SU-DHL-6 (cell line): ENCODE data around the gene SPP1.

Experiments used
- H2AFZ ChIP-seq: fragments of 200-600 bp; sonication (generic); 2 replicates; pipeline ENCODE4 v1.6.1; 2014; ENCODE audit warnings: low read depth, mild to moderate bottlenecking, moderate library complexity, mixed read lengths, antibody characterized with exemption, low read length; ENCODE audit not compliant: severe bottlenecking
- H3F3A ChIP-seq: fragments of 200-600 bp; shearing (Covaris generic); 2 replicates; pipeline ENCODE4 v1.6.0; 2016; ENCODE audit warnings: antibody characterized with exemption, mild to moderate bottlenecking; ENCODE audit not compliant: insufficient read depth
- H3K27ac ChIP-seq: fragments of 200-600 bp; sonication (generic); 2 replicates; pipeline ENCODE4 v1.5.1; 2016; ENCODE audit warnings: low read depth, mild to moderate bottlenecking, low read length, moderate library complexity, mixed read lengths
- H3K27me3 ChIP-seq: fragments of 200-600 bp; sonication (generic), shearing (Covaris generic); 2 replicates; pipeline ENCODE4 v1.6.0; 2014; ENCODE audit warnings: mild to moderate bottlenecking, low read length
- H3K36me3 ChIP-seq: fragments of 200-600 bp; sonication (generic); 2 replicates; pipeline ENCODE4 v1.6.1; 2014; ENCODE audit warnings: mild to moderate bottlenecking, low read length, mixed read lengths
- H3K4me2 ChIP-seq: fragments of 300-600, 200-600 bp; shearing (Covaris generic), sonication (generic); 2 replicates; pipeline ENCODE4 v1.6.0; 2014; ENCODE audit warnings: low read length, low read depth, mild to moderate bottlenecking; ENCODE audit not compliant: poor library complexity, severe bottlenecking
- H3K4me3 ChIP-seq: fragments of 200-600 bp; sonication (generic); 2 replicates; pipeline ENCODE4 v1.5.1; 2014; ENCODE audit warnings: antibody characterized with exemption, low read length, mild to moderate bottlenecking, mixed read lengths; ENCODE audit not compliant: insufficient read depth, poor library complexity, severe bottlenecking
- H3K79me2 ChIP-seq: fragments of 200-600 bp; sonication (generic); 2 replicates; pipeline ENCODE4 v1.6.1; 2014; ENCODE audit warnings: mild to moderate bottlenecking, low read length, moderate library complexity; ENCODE audit not compliant: insufficient read depth
- H3K9ac ChIP-seq: fragments of 200-600 bp; sonication (generic); 2 replicates; pipeline ENCODE4 v1.7.0; 2014; ENCODE audit warnings: mild to moderate bottlenecking, low read length
- H3K9me2 ChIP-seq: fragments of 200-600 bp; sonication (generic); replicated peaks from 2 replicates; pipeline ENCODE4 v1.6.1; 2014; ENCODE audit warnings: low read length; ENCODE audit not compliant: insufficient read depth
- H3K9me3 ChIP-seq: fragments of 200-600 bp; sonication (generic); 2 replicates; pipeline ENCODE4 v1.6.1; 2014; ENCODE audit warnings: low read length, mixed read lengths; ENCODE audit not compliant: insufficient read depth
- H4K20me1 ChIP-seq: fragments of 200-600 bp; sonication (generic); 2 replicates; pipeline ENCODE4 v1.6.1; 2014; ENCODE audit warnings: low read depth, mild to moderate bottlenecking, antibody characterized with exemption, low read length, moderate library complexity, mixed read lengths
- EZH2phosphoT487 ChIP-seq: fragments of 200-600 bp; sonication (generic), shearing (Covaris generic); conservative IDR thresholded peaks from 2 replicates; pipeline ENCODE4 v1.6.1; 2018; ENCODE audit warnings: mild to moderate bottlenecking, antibody characterized with exemption, low read length, moderate library complexity, mixed read lengths
- TF ChIP-seq, protein P1 (sequence below): fragments of 200-600 bp; sonication (generic); IDR thresholded peaks from one replicate; pipeline ENCODE4 v1.5.1; 2017; ENCODE audit warnings: antibody characterized with exemption, mild to moderate bottlenecking, low read length, moderate library complexity; ENCODE audit not compliant: insufficient read depth, poor library complexity, severe bottlenecking

Gene SPP1

DNA sequence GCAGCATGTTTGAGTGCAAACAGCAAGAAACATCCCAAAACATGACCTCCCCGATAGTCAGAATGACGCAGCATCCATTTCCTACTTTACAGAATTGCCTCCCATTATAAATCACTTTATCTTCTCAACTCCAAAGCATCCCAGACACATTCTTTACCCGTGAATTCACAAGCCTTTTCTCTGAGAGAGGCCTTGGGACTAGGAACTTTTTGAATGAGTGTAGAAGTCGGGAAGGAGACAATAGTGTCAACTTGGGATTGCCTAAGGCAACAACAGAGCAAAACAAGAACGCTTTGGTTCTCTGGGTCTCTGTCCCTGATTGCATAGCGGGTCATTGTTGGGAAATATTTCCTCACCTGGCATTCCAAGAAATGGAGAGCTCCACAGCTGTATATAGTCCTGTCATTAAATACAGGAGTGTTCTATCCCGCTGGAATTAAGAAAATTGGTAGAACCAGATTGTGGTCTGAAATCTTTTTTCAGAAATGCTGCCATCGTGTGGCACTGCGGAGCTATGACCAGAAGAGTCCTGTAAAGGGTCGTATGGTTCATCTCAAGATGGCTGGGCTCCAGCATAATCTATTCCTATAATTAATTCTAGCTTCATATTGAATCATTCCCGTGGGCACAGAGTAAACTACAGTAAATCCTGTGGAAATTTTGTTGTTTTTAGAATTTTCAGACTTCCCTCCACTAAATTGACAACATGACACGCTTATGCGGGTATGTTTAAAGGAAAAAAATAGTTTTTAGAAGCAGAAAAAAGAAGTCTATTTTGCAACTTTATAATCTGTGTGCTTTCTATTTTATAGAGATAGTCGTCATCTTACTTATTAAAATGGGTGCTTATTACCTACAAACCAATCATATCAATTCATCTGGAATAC, 2.0 kb upstream of the SPP1 start:
- Histone ChIP-seq H3K9me2 (no peaks in the 10 kb centered on the region), H3K36me3 (no peaks in the 10 kb centered on the region), H2AFZ (no peak overlapping the region), H3K4me2 (no peak overlapping the region), H3K9me3 (no peaks in the 10 kb centered on the region), H3K4me3 (no peak overlapping the region), H3F3A (no peaks in the 10 kb centered on the region), H3K27ac (no peak overlapping the region), H3K79me2 (no peaks in the 10 kb centered on the region), H4K20me1 (no peaks in the 10 kb centered on the region), H3K27me3 (no peaks in the 10 kb centered on the region), H3K9ac (no peak overlapping the region)
- TF ChIP-seq, protein P1, sequence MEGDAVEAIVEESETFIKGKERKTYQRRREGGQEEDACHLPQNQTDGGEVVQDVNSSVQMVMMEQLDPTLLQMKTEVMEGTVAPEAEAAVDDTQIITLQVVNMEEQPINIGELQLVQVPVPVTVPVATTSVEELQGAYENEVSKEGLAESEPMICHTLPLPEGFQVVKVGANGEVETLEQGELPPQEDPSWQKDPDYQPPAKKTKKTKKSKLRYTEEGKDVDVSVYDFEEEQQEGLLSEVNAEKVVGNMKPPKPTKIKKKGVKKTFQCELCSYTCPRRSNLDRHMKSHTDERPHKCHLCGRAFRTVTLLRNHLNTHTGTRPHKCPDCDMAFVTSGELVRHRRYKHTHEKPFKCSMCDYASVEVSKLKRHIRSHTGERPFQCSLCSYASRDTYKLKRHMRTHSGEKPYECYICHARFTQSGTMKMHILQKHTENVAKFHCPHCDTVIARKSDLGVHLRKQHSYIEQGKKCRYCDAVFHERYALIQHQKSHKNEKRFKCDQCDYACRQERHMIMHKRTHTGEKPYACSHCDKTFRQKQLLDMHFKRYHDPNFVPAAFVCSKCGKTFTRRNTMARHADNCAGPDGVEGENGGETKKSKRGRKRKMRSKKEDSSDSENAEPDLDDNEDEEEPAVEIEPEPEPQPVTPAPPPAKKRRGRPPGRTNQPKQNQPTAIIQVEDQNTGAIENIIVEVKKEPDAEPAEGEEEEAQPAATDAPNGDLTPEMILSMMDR = peak; percentile 33
- no peak for TF ChIP-seq EZH2phosphoT487

DNA sequence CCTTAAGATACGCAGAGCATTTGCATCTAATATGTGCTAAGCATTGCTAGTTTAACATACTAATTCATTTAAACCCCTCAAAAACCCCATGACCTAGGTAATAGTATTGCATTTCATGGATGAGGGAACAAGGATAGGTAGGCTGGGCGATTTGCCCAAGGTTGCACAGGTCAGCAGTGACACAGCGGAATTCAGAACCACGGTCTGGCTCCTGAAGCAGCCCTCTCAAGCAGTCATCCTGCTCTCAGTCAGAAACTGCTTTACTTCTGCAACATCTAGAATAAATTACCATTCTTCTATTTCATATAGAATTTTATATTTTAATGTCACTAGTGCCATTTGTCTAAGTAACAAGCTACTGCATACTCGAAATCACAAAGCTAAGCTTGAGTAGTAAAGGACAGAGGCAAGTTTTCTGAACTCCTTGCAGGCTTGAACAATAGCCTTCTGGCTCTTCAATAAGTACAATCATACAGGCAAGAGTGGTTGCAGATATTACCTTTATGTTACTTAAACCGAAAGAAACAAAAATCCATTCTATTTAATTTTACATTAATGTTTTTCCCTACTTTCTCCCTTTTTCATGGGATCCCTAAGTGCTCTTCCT, 555 bp upstream of the SPP1 start:
- Histone ChIP-seq H3K27me3 (no peaks in the 10 kb centered on the region), H3K9ac (no peak overlapping the region), H3K9me2 (no peaks in the 10 kb centered on the region), H4K20me1 (no peaks in the 10 kb centered on the region), H2AFZ (no peak overlapping the region), H3K9me3 (no peaks in the 10 kb centered on the region), H3K4me3 (no peak overlapping the region), H3F3A (no peaks in the 10 kb centered on the region), H3K79me2 (no peaks in the 10 kb centered on the region), H3K27ac (no peak overlapping the region), H3K36me3 (no peaks in the 10 kb centered on the region), H3K4me2 (no peak overlapping the region)
- TF ChIP-seq, protein P1 = no peak
- no peak for TF ChIP-seq EZH2phosphoT487

DNA sequence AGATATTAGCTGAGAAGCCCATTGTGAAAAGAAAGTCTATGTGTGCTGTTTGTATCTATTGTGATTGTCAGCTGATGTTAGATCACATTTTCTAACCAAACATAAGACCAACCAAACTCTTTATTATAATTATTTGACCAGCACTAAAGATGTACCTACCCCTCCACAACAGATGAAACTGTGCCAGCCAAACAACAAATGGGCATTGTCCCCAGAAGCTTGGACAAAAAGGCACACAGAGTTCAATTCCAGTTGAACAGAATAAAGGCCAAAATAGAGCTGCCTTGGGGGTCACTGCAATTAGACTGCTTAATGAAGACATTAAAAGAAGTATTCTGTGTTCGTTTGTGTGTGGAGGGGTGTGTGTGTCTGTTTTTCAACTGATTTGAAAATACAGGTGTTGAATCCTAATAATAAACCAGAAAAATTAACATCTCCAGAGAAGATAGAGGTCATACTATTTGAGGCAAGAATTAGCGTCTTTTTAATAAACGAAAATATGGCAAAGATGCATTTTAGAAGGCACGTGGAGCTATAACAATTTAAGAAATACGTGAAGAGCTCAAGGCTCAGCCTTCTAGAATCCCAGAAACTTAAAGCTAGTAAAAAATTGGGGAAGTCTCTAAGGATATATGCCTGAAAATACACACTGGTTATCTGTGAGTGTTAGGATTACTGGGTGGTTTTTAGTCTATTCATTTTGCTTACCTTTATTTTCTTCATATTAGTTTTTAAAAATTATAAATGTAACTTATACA, 2.2 kb downstream of the SPP1 start:
- TF ChIP-seq, protein P1 = no peak
- no peak for TF ChIP-seq EZH2phosphoT487
- H3K9me3 ChIP-seq = no peaks in the 10 kb centered on the region
- no peak overlapping the region for H2AFZ ChIP-seq
- no peak overlapping the region for H3K27ac ChIP-seq
- H3K9ac ChIP-seq = no peak overlapping the region
- no peaks in the 10 kb centered on the region for H3K9me2 ChIP-seq
- no peaks in the 10 kb centered on the region for H3K36me3 ChIP-seq
- no peaks in the 10 kb centered on the region for H3K27me3 ChIP-seq
- H3F3A ChIP-seq = no peaks in the 10 kb centered on the region
- H3K79me2 ChIP-seq = no peaks in the 10 kb centered on the region
- no peak overlapping the region for H3K4me2 ChIP-seq
- H4K20me1 ChIP-seq = no peaks in the 10 kb centered on the region
- H3K4me3 ChIP-seq = no peak overlapping the region
